Right lobe of liver (tissue), 6 donors: Measurements from ENCODE around the gene ANKRD65. TPM values are rescaled to one million over a fixed set of nuclear protein-coding genes. Genes with fewer than 3 reads are reported as not detected.
"Not testable (repeated sequence)": the region's sequence is repeated elsewhere in the genome, so short reads cannot be mapped to it uniquely, and the experiment has no call there.

ENCODE experiments used
- ATAC-seq, 4 donors: fragments of 200-7000 bp; cut with Tn5 transposase; one replicate each; pipeline ENCODE4 v1.9.1; 2020; ENCODE audit warnings: mild to moderate bottlenecking in 4 of 4, moderate library complexity in 4 of 4
- DNase-seq, 3 donors: peaks; one replicate each; pipeline ENCODE4 v3.0.0-alpha.2; 2020
- H3K27ac ChIP-seq, 3 donors: fragments of 200-600 bp; one replicate each; pipeline ENCODE4 v1.8.0; 2022
- H3K27me3 ChIP-seq, 2 donors: fragments of 200-600 bp; one replicate each; pipeline ENCODE4 v1.8.0; 2022
- H3K36me3 ChIP-seq, 4 donors: fragments of 200-600 bp; sonication (generic) in 1 of 4; one replicate each; pipeline versions ENCODE4 v1.5.1 to v1.8.0; 2017 to 2022; ENCODE audit warnings: control low read depth in 1 of 4
- H3K4me1 ChIP-seq, 4 donors: fragments of 200-600 bp; sonication (generic) in 1 of 4; one replicate each; pipeline versions ENCODE4 v1.5.1 to v1.8.0; 2017 to 2022; ENCODE audit warnings: control low read depth in 1 of 4
- H3K4me3 ChIP-seq, 3 donors: fragments of 200-600 bp; one replicate each; pipeline ENCODE4 v1.8.0; 2022
- H3K9me3 ChIP-seq, 4 donors: fragments of 200-600 bp; sonication (generic) in 1 of 4; one replicate each; pipeline versions ENCODE4 v1.5.1 to v1.8.0; 2017 to 2022; ENCODE audit warnings: control low read depth in 1 of 4
- POLR2A ChIP-seq: fragments of 450-650 bp; IDR thresholded peaks from one replicate; pipeline ENCODE4 v1.6.1; 2017; ENCODE audit warnings: antibody characterized with exemption, mild to moderate bottlenecking
- WGBS: methylation state at CpG from one replicate; pipeline ENCODE4 v1.1.6; 2018; ENCODE audit warnings: low coverage, low lambda C conversion rate; ENCODE audit not compliant: insufficient coverage; ENCODE audit errors: missing lambda C conversion rate; 5-methylcytosine and 5-hydroxymethylcytosine counted together
- intact Hi-C, 2 donors: fragments of 100-400 bp; cut with DNase I; formaldehyde crosslinking; loops; one replicate each; pipeline versions ENCODE4 v1.11.2 to v1.14.1; 2022
- total RNA-seq, 6 experiments: library from RNA; depleted of rRNA in 2 of 6; stranded (reverse); fragments of >200 nt in 2 of 6; fragmentation: NEBNext Ultra II Directional in 3 of 6; extraction: Animal tissue kit (Norgen Biotek cat#: 25700) in 3 of 6; gene quantifications; one replicate each; pipeline versions ENCODE4 v1.1.0 to v1.2.4, GENCODE V29; 2016 to 2023
- TF ChIP-seq, protein P1 (sequence below), 4 donors: fragments of 200-600 bp in 3 of 4; fragments of 450-650 bp in 1 of 4; IDR thresholded peaks; one replicate each; pipeline versions ENCODE4 v1.5.1 to v1.8.0; 2016 to 2022; ENCODE audit warnings: antibody characterized with exemption in 4 of 4, mild to moderate bottlenecking in 2 of 4
- donor health status: DM: no; HTN: yes; CAD: no.
- donor health status: DM: no; HTN: no; CAD: no.
- donor health status: DM: no; HTN: no; CAD: no.
- donor health status: DM: no; HTN: yes; CAD: no.
- donor health status: DM: no; HTN: yes; CAD: no.

ANKRD65 gene
- total RNA-seq, 6 experiments from 2014 or later: 0.19 to 0.89 (median 0.35) TPM

DNA sequence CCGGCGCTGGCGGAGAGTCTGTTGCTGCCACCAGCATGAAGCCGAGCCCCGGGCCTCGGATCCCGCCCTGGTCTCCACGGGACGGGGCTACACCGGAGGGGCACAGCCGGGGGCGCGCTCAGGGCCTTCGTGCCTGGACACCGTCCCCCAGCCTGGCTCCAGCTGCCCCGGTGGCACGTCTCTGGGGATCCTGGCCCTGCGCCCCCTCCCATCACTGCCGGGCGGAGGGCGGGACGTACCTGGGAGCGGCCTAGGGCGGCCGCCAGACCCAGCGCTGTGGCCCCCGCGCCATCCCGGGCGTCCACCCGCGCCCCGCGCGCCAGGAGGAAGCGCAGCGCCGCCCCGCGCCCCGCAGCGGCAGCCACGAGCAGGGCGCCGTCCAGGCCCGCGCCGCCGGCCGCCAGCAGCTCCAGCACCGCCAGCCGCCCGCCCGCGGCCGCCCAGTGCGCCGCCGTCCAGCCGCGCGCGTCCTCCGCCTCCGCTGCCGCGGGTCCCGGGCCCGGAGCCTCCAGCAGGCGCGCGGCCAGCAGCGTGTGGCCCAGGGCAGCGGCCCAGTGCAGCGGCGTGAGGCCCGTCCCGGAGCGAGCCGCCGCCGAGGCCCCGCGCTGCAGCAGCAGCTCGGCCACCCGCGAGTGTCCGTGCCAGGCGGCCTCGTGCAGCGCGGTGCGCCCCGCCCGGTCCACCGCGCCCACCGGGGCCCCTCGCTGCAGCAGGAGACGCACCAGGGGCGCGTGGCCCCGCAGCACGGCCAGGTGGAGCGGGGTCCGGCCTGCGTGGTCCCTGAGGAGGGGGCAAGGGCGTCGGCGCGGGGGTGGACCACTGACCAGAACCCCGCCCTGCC lies 1.0 kb downstream of the ANKRD65 start:
- peak overlapping the region in 2 of 3 donors; percentile 23 to 26 for H3K4me3 ChIP-seq
- no peaks in the 10 kb centered on the region for H3K27me3 ChIP-seq
- H3K9me3 ChIP-seq: no peaks in the 10 kb centered on the region
- no peaks in the 10 kb centered on the region for H3K4me1 ChIP-seq
- DNase-seq (no peak), ATAC-seq (peak; percentile 69 to 76 (median 74))
- no CpG with 5 or more reads among the region's 112 CpGs for WGBS
- intact Hi-C loops: no loop called here
- no peaks in the 10 kb centered on the region for H3K36me3 ChIP-seq
- H3K27ac ChIP-seq: no peak overlapping the region
- TF ChIP-seq POLR2A: no peak
- TF ChIP-seq, protein P1, sequence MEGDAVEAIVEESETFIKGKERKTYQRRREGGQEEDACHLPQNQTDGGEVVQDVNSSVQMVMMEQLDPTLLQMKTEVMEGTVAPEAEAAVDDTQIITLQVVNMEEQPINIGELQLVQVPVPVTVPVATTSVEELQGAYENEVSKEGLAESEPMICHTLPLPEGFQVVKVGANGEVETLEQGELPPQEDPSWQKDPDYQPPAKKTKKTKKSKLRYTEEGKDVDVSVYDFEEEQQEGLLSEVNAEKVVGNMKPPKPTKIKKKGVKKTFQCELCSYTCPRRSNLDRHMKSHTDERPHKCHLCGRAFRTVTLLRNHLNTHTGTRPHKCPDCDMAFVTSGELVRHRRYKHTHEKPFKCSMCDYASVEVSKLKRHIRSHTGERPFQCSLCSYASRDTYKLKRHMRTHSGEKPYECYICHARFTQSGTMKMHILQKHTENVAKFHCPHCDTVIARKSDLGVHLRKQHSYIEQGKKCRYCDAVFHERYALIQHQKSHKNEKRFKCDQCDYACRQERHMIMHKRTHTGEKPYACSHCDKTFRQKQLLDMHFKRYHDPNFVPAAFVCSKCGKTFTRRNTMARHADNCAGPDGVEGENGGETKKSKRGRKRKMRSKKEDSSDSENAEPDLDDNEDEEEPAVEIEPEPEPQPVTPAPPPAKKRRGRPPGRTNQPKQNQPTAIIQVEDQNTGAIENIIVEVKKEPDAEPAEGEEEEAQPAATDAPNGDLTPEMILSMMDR (IDR thresholded peaks at IDR 0.05): peak in 1 of 4 donors; percentile 36

DNA sequence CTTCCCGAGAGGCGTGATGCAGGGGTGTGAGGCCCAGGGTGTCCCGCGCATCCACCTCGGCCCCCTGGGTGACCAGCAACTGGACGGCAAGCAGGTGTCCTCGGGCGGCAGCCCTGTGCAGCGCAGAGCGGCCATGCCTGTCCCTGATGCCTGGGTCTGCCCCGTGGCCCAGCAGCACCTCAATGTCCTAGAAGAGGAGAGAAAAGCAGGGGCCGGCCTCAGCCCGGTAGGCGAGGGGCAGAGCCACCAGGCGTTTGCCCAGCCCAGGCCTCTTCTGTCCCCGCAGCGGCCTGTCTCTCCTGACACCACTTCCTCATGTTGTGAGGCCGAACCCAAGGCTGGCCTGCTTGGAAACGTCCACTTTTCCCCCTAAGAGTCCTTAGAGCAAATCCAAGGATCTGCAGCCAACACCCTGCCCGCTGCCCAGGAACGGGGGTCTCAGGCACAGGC lies 1.7 kb downstream of the ANKRD65 start:
- TF ChIP-seq, protein P1 (IDR thresholded peaks at IDR 0.05): no peak
- TF ChIP-seq POLR2A: no peak
- ATAC-seq: peak in 1 of 4 donors; percentile 17
- Histone ChIP-seq H3K27me3 (no peaks in the 10 kb centered on the region), H3K9me3 (no peaks in the 10 kb centered on the region), H3K4me3 (peak overlapping the region in 1 of 3 donors; percentile 26), H3K4me1 (no peaks in the 10 kb centered on the region), H3K27ac (no peak overlapping the region), H3K36me3 (no peaks in the 10 kb centered on the region)
- no peak for DNase-seq
- 80% methylated on average over 1 of the region's 21 CpGs for WGBS
- intact Hi-C loops: no loop called here

DNA sequence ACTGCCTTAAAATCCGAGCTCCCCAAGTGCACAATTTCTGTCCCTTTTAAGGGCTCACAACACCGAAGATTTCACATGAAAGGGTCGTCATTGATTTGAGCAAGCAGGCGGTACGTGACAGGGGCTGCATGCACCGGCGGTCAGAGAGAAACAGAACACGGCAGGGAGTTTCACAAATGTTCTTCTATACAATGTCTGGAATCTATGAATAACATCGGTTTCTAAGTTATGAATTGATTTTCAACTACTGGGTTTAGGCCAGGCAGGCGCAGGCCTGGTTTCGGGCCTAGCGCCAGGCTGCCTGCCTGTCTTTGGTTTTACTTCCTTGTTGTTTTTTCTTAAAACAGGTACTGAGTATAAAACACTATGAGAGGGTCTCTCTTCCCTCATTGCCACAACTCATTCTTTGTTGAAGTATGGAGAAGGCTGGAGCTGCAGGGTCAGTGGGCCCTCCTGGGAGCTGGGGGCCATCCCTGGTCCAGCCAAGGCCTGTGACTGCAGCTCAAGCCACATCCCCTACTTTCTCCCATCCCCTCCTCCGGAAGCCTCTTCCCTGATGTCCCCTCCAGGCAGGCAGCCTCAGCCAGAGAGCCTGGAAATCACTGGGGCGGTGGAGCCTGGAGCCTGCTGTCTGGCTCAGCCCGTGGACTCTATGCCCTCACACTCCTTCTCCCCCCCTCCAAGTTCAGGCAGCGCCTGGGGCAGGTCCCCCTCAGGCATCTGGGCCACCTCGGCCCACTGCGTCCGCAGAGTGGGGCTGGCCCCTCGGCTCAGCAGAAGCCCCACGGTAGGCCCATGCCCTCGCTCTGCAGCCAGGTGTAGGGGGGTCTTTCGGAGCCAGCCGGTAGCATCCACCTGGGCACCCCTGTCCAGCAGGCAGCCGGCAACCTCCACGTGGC lies 2.4 kb downstream of the ANKRD65 start:
- no peaks in the 10 kb centered on the region for H3K4me1 ChIP-seq
- no peaks in the 10 kb centered on the region for H3K36me3 ChIP-seq
- H3K9me3 ChIP-seq: no peaks in the 10 kb centered on the region
- H3K27ac ChIP-seq: no peak overlapping the region
- no peak for DNase-seq
- no peak overlapping the region for H3K4me3 ChIP-seq
- peak in 1 of 4 donors; percentile 33 for ATAC-seq
- intact Hi-C loops: no loop called here
- TF ChIP-seq, protein P1 (IDR thresholded peaks at IDR 0.05): no peak
- no peak for TF ChIP-seq POLR2A
- H3K27me3 ChIP-seq: no peaks in the 10 kb centered on the region
- WGBS: 77% methylated on average over 18 of the region's 26 CpGs

DNA sequence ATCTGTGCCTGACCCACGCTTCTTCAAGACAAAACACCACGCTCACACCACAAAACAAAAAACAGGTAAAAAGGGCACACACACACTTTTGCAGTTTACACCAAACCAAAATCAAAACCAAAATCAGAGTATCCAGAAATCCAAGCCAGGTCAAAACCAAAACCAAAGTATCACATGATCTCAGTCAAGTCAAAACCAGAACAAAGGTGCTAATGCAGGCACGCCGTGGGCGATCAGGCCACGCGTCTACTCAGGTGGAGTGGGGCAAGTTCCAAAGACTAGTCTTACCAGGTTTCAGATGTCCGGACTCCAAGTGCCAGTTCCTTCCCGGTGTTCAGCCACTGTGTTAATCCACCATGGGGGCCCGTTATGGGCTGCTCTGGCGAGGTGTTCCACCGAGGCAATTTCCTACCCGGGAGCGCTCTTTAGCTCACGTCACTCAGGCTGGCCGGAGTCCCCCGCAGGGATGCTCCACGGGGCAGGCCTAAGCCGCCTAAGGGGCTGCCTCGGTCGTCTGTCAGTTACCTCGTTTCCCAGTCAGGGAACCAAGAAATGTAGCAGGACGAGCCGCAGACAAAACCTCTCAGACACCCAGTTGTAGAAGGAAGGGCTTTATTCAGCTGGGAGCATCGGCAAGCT lies 3.1 kb downstream of the ANKRD65 start:
- ATAC-seq, H3K4me1 ChIP-seq, H3K36me3 ChIP-seq, H3K9me3 ChIP-seq, intact Hi-C loops, H3K27ac ChIP-seq, H3K27me3 ChIP-seq, DNase-seq, H3K4me3 ChIP-seq: not testable (repeated sequence)
- WGBS: 83% methylated on average over 8 of the region's 25 CpGs

DNA sequence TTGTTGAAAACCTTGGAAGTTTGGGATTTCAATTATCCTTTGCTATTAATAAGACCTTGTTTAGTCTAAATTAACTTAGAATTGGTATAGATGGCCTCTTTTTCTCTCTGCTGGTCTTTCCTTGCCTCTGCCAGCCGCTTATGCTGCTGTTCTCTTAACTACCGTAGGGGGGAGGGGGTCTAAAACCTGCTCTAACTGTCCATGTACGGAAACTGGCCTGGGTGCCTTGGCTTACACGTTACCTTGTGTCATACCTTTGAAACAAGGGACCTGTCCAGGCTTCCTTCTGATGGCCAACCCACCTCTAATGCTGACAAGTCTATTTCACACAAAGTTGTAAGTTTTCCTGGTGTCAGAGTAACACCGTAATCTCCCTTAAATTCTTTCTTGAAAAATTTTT lies 3.7 kb downstream of the ANKRD65 start:
- intact Hi-C loops, H3K27ac ChIP-seq, H3K36me3 ChIP-seq, H3K4me1 ChIP-seq, DNase-seq, ATAC-seq, H3K27me3 ChIP-seq, H3K9me3 ChIP-seq, H3K4me3 ChIP-seq: not testable (repeated sequence)
- 65% methylated on average over 3 of the region's 5 CpGs for WGBS
